Stimulated activated naive CD8-positive, alpha-beta T cell treated with anti-CD3 and anti-CD28 coated beads, Interleukin-15, Interleukin-2, amounts not matched to agents 100 U/mL and 50 U/mL, for 24 hours (primary cell): ENCODE measurements around the gene GNA14.
"Not testable (repeated sequence)": the region's sequence is repeated elsewhere in the genome, so short reads cannot be mapped to it uniquely, and the experiment has no call there.

Experiments used
- ATAC-seq: fragments of 150-1000 bp; cut with Tn5 transposase; one replicate; pipeline ENCODE4 v1.10.0; 2021
- DNase-seq: peaks from one replicate; pipeline ENCODE4 v3.0.0; 2021

Gene GNA14

DNA sequence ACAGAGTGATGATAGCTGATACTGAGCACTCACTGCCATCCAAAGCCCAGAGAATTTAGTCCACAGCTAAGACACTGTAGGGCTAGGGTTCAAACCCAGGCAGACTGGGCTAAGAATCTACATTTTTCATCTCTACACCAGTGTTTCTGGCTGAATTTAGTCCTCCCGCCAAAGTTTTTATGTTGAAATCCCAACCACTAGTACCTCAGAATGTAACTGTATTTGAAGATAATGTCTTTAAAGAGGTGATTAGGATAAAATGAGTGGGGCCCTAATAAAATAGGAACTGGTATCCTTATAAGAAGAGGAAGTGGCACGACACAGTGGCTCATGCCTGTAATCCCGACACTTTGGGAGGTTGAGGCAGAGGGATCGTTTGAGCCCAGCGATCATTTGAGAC is 4.3 kb downstream of the GNA14 start:
- ATAC-seq (no peak), DNase-seq (no peak)

DNA sequence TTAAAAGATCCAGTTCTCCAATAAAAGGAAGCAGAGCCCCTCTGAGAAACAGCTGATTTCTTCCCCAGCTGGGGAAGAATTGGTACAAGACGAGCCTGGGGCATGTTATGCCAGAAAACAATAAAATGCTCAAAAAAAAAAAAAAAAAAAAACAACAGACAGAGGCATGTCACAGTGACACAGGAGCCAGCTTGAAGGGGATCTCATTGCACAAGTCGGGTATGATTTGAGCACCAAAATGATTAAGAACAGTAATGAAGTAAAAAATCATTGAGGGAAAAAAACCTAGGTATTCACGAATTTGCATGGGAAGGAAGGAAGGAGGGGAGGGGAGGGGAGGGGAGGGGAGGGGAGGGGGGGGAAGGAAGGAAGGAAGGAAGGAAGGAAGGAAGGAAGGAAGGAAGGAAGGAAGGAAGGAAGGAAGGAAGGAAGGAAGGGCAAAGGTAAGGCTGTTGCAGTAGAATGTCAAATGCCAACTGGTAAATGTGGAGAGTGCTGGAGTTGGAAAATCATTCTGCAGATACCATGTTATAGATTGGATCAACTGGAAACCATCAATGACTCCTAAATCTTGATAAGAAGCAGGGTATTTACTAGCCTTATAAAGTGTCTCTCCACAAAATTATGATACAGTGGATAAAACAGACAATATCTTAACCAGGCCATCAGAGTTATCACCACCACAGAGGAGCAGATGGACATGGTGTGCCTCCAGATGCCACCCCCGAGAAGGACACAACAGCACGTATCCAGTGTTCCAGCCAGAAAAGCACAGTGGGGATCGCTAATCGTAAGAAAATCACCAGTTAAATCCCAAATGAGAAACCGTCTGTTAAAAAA is 7.2 kb downstream of the GNA14 start:
- DNase-seq = no peak
- no peak for ATAC-seq

DNA sequence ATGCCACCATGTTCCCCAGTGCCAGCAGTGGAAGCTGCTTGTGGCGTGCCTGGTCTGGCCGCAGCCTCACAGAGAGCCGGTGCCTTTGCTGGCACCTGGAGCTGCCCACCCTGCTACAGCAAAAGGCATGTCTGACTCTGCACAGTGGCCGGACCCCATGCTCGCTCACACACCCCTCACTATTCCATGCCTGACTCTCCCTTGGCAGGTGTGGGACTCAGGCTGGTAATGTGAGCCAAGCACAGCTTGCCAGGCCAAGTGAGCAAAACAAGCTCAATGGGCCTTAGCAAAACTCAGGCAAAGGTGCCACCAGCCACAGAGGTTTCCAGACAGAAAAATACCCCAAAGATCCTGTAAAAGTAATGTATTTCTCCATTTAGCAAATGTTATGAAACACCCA is 15.5 kb downstream of the GNA14 start:
- ATAC-seq (no peak), DNase-seq (no peak)

DNA sequence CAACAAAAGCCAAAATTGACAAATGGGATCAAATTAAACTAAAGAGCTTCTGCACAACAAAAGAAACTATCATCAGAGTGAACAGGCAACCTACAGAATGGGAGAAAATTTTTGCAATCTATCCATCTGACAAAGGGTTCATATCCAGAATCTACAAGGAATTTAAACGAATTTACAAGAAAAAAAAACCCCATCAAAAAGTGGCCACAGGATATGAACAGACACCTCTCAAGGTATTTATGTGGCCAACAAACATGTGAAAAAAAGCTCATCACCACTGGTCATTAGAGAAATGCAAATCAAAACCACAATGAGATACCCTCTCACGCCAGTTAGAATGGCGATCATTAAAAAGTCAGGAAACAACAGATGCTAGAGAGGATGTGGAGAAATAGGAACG is 19.3 kb downstream of the GNA14 start:
- ATAC-seq, DNase-seq: not testable (repeated sequence)

DNA sequence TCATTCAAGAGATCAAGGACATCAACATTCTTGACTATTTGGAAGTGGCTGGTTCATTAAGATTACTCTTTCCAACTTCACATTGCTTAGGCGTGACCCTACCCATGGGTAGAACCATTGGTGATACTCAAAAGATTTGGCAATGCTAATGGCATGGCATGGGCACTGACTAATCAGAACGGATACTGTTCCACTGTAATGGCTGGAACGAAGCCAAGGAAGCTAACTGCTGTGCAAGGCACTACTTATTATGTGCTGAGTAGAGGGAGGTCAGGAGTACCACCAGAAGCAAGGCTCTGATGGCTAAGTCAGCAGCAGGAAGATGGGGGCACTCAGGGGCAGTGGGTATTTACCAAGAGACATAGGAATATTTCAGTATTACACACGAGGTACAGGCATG is 31.9 kb downstream of the GNA14 start:
- ATAC-seq (no peak), DNase-seq (no peak)

DNA sequence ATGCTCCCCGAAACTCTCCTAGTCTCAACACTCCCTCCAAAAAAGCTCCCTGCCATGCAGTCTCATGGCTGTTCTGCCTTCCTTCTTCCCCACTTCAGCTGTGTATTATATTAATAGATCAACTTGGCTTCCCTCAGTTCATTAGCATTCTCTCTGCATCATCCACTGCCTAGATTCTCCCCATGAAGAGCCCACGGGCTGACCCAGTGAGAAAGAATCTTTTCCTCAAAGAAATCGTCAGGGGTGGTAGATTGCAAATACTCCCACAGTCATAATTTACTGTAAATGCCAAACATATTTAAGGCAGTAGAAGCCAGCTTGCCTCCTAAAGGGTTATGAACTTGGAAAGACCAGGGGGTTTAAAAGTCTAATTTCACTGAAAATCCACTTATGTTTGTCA is 33.5 kb downstream of the GNA14 start:
- DNase-seq (no peak), ATAC-seq (no peak)

DNA sequence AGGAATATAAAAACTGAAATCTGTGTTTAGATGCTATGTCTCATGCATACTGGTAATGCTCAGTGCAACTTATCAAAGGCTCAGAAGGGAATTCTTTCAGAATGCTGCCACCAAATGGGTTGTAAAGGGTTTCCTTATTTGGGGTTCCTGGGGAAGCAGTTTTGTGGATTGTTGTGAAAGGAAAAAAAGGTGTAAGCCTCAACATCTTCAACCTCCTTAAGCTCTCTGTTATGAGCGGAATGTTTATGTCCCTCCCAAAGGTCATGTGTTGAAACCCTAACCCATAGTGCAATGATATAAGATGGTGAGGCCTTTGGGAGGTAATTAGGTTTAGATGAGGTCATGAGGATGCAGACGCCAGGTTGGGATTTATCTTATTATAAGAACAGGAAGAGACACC is 41.6 kb downstream of the GNA14 start:
- DNase-seq = no peak
- ATAC-seq = no peak

DNA sequence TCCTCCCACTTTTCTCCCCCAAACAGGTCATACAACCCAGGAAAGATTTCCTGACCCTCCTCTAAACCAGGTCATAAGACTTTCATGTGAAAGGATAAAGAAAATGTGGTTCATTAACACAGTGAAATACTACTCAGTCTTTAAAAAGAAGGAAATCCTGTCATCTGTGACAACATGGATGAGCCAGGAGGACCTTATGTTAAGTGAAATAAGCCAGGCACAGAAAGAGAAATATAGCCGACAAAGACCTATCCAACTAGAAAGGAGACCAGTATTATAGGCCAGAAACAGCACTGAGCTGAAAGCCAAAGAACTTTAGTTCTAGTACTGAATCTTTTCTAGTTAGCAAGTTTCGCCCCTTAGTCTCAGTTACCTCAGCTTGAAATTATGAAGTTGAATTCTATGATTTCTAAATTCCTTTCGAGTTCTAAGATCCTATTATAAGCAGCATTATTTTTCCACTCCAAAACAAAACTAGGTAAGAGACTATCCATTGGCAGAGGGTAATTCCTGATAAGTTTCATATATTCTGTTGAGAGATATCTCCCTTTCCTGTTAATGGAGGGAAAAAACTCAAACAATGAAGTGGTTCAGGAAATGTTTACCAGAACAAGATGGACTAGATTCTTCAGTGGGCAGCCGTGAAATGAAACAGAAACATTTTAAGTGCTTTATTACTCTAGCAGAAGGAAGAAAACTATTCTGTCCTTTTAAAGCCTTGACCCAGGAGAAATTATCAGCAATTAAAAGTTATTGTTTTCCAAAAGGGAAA is 42.5 kb downstream of the GNA14 start:
- no peak for DNase-seq
- no peak for ATAC-seq

DNA sequence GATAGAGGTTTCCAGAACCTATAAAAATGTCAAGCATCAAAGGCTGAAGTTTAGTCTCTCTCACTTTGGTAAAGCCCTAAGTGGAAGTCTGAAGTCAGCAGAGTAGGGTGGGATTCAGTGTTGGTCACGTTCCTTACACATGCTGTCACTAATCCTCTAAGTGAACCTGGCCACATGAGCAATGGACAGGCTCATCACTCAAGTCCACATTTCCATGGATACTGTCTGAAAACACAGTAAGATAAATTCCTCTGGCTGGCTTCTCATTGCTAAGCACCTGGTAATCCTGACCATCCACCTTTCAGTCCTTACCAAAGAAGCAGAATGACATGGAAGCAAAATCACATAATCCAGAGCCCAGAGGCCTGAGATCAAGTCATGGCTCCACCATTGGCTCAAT is 43.8 kb downstream of the GNA14 start:
- ATAC-seq (no peak), DNase-seq (no peak)

DNA sequence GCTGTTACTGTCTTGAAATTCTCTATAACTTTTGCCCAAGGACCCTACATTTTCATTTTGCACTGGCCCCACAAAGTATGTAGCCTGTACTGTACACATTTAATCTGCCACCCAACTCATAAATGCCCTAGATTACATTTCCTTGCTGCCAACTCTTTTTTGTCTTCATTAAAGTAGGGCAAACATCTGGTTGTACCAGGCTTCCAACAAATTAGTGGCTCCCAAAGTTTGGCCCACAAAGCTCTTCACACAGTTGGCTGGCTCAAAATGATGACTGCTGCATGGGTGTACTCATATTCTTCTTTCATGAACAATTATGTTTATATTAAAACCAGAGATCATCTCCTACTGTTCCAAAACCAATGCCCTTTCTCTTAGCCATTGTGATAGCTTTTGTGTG is 45.3 kb downstream of the GNA14 start:
- DNase-seq (no peak), ATAC-seq (no peak)

DNA sequence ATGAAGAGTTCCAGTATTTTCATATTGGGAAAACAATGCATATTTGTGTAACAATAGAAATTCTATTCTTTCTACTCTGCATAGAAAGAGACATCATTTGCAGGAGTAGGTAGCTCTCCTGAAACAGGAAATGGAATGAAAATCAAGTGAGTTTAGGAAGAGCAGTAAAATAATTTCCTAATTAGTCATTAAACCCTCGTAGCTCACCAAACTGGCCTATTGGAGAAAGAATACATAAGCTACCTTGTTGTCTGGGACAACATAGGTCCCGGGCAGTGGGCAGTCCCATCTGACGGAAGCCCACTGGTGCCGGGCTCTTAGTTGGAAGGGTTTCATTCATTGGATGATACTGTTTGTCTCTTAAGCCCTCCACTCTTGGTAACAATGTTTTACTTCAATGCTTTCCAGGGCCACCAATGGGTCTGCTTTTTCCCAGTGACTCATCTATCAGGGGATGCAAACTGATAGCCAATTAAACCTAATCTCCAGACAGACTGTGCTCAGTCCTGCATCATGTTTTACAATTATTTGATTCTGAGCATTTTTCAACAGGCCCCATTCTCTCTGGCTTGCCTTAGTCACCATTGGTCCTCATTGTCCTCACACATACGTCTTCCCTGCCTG is 46.5 kb downstream of the GNA14 start:
- ATAC-seq = no peak
- DNase-seq = no peak

DNA sequence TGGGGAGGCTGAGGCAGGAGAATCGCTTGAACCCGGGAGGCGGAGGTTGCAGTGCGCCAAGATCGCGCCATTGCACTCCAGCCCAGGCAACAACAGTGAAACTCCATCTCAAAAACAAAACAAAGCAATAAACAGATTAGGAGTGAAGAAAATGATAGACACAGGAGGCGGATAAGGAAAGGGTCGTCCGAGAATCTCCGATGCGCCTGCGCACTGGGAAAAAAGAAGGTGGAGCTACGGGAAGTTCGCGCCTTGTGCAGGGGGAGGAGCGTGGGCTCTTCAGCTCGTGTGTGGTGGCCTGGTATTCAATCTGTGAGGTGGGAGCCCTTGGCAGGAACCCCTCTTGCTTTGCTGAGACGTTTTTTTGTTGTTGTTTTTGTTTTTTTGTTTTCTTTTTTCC is 47.3 kb downstream of the GNA14 start:
- ATAC-seq (no peak), DNase-seq (no peak)

DNA sequence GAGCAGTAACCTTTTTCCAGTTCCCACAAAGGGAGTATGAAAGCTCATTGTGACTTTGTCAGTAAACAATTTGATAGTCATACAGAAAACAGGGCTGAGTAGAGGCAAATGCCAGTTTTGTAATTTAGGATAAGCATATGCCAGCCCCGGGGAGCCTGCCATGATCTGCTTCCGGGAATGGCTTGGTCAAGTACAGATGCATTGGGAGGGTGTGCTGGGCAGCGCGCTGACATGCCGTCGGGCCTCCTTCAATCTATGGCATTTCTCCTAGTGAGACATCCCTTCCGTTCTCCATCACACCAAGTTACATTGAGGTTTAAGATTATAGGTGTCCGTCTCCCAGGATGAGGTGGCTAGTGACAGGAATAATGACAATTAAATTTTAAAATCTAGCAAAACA is 48.6 kb downstream of the GNA14 start:
- ATAC-seq = no peak

DNA sequence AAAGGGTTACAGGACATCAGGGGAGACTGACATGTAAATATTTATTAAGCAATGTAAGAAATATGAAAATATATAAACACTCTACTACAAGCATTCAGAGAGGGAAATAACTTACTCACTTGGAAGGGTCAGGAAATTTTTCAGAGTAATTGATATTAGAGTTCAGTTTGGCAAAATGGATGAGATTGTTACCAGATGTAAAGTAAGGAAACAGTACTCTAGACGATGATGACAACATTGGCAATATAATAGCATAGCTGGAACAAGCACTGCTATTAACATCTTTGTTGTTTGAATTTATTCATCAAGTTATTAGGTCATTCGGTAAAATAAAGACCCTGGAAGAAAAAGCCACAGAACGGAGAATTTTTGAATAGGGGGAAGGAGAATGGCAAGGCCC is 49.1 kb downstream of the GNA14 start:
- DNase-seq = no peak
- ATAC-seq = no peak

More for the DNA sequence above, 48.6 kb downstream of the GNA14 start:
- DNase-seq = no peak

DNA sequence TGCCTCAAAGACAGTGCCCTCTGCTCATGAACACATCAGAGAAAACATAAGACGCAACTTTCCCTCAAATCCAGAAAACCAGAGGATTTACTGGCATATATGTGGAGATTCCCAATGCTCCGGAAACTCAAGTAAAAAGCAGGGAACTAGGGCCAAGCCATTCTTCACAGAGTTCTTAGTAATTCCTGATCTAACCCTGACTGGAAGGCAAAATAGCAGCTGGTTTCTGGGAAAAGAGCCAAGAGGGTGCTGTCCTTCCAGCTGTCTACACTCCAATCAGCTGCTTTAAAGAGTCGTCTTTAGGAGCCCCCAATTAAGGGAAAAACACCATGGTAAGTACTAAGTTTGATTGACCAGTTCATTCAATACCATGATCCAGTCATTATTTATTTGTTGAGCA is 49.6 kb downstream of the GNA14 start:
- no peak for DNase-seq
- no peak for ATAC-seq

DNA sequence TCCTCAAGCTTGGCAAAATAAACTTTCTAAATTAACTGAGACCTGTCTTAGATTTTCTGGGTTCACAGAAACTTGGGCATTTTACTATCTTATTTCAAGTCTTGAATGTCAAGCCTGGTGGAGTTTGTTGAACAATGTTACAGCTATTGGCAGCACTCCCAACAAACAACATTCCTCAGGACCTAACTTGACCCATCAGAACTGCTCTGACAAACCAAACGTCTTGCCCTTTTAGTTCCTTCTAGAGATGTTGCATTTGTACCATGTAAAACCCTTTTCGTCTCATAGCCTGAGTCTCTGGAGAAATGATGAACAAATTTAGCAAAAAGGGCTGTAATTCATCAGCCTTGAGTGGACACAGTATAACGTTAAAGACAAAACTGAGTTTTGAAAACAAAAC is 51.1 kb downstream of the GNA14 start:
- DNase-seq (no peak), ATAC-seq (no peak)

DNA sequence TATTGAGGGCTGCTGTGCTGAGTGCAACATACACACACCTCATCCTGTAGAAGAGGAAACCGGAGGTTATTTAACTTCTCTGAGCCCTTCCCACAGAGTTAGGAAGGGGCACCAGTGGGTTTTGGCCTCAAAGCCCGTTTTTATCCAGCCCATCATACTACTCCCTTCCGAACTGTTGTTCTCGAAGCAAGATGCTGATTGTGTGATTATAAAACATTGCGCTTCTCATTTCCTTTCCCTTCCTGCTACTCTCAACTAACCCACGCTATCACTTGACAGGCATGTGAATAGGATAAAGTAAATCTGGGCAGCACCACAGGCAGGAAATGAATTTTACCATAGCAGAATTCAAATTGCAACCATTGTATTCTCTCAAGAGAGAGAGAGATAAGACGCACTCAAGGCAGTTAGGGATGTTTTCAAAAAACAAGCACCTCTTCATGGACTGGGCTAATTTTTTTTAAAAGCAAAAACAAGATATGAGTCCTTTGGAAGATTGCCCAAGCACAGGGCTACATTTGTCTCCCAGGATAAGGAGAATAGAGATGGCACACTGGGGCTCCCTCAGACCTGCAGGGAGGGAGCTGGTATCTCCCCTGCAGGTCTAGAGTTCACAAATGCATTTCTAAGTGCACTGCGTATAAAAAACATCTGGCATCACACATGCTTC is 52.6 kb downstream of the GNA14 start:
- DNase-seq = no peak

DNA sequence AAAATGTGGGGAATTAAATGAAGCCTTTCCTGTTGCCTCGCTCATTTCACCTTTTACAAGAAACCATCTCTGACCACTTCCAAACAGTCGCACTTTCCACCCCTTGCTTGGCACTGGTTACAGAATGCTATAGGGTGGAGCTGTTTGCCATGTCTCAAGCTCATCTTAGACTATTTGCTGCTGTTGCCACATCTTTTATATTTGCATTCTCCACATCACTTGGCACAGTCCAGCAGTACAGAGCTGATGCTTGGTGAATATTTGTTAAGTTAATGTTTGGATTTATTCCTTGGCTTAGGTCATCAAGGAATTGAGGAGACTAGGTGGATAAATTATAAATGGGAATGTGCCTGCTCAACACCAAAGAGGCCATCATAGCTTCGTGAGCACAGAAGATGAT is 53.2 kb downstream of the GNA14 start:
- ATAC-seq = no peak

More for the DNA sequence above, 52.6 kb downstream of the GNA14 start:
- ATAC-seq = no peak

DNA sequence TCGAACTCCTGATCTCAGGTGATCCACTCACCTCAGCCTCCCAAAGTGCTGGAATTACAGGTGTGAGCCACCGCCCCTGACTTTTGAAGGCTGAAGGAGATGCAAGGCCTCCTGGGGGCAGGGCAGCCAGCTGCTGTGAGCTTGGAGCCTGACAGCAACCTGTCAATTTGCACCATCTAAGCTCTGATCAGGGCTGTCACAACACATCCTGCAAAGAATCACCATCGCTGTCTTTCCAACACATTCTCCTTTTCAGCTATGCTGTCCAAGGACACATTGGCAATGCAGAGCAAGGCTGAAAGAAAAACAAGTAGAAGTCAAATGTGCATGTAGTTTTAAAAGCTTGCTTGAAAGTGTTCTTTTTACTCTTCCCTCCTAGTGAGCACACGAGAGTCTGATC is 54.6 kb downstream of the GNA14 start:
- no peak for DNase-seq
- ATAC-seq = no peak

More for the DNA sequence above, 53.2 kb downstream of the GNA14 start:
- DNase-seq = no peak

DNA sequence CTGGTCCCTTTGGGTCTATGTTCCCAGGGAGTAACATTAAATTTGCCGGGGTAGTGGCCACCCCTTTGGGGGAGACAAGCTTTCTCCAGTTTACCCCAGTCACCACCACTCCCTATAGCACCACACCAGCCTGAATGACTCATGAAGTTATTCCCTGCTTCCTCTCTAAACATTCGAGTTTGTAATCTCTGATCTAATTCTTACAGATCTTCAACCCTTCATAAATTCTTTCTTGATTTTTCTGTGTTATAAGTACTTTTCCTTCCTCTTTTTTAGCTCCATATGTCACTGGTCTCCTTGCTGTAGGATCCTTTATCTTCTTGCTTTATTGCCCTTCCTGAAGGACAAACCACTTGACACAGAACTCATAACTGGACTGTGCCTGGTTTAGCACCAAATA is 55.6 kb downstream of the GNA14 start:
- DNase-seq = no peak
- ATAC-seq = no peak

DNA sequence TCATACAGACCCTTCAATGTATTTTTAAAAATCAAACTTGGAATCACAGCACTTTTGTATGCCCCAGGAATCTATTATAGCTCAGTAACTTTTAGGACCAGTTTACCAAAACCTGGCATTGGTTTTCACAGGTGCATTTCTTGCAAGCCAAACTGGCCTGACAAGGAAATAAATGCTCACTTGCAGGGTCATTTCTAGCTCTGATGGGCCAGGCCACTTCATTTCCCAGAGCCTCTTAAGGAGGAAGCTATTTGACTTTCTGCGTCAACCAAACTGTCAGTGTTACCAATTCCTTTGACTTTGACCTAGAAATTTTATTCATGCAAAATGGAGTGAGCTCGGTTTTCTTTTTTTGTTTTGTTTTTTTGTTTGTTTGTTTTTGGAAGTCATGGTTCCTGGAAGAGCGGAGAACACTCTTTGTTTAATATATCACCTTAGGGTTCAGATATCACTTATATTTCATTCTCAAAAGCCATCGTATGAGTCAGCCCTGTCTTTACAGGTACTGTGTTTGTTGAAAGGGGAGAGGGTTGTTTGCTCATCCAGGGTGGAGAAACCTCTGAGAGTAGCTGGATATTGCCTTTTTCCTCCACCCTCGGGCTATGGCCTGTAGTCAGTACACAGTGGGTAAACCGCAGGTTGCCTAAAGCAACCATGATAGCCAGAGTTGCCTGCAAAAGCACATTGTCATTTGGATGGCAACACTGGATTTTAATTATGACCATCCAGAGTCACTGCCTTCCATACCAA is 58.9 kb downstream of the GNA14 start:
- ATAC-seq (no peak), DNase-seq (no peak)
